Karpas-422 (cell line): Measurements from ENCODE around the gene HCAR2. TPM values are rescaled to one million over a fixed set of nuclear protein-coding genes. Genes with fewer than 3 reads are reported as not detected.

Experiments used
- small RNA-seq: library from RNA; depleted of rRNA; stranded (forward); fragments of <200 nt; gene quantifications from one replicate; pipeline ENCODE3, GENCODE V24; 2014
- total RNA-seq: library from RNA; depleted of rRNA; stranded (reverse); fragments of >200 nt; shearing (Covaris generic); gene quantifications from 2 replicates; pipeline ENCODE4 v1.2.3, GENCODE V29; 2014; ENCODE audit warnings: low replicate concordance; rRNA removed

The HCAR2 gene
- total RNA-seq, 1 experiment from 2014 or later, result not detected

Small RNAs within 50 kb of the gene (small RNA-seq; reads per million reads assigned to genes)
- gene AC026333.2, result not detected

Other genes starting within 250 kb of the HCAR2 start
- gene ZCCHC8, start 202.4 kb downstream of the HCAR2 start, total RNA-seq, result 30.8 and 35.3 TPM in 2 replicates
- 71.4 and 71.9 TPM in 2 replicates for gene RSRC2, start 176.4 kb downstream of the HCAR2 start, total RNA-seq
- 25.4 and 65.9 TPM in 2 replicates for gene KNTC1, start 176.1 kb downstream of the HCAR2 start, total RNA-seq
- 0.22 TPM in 1 of 2 replicates, not detected in the other for gene HCAR3, start 13.5 kb upstream of the HCAR2 start, total RNA-seq
- not detected in 2 replicates for gene HCAR1, start 27.5 kb upstream of the HCAR2 start, total RNA-seq
- gene DENR, start 49.5 kb upstream of the HCAR2 start, total RNA-seq, result 53.4 and 72.8 TPM in 2 replicates
- gene CCDC62, start 71.2 kb upstream of the HCAR2 start, total RNA-seq, result 0.47 and 2.2 TPM in 2 replicates
- 19.4 and 42.9 TPM in 2 replicates for gene HIP1R, start 132.1 kb upstream of the HCAR2 start, total RNA-seq
- gene VPS37B, start 192.8 kb upstream of the HCAR2 start, total RNA-seq, result not detected in 2 replicates